K562 treated with DMSO at 1 percent for 4 hours (cell line): ENCODE measurements around the gene NPIPB9. TPM values are rescaled to one million over a fixed set of nuclear protein-coding genes. Genes with fewer than 3 reads are reported as not detected.

ENCODE experiments used
- total RNA-seq: library from RNA; unstranded; fragments of 300-600 nt; gene quantifications from 2 replicates; pipeline ENCODE4 v1.2.3, GENCODE V29; 2022; ENCODE audit not compliant: insufficient read depth

NPIPB9 gene
- total RNA-seq = 0.80 and 1.1 TPM in 2 replicates

DNA sequence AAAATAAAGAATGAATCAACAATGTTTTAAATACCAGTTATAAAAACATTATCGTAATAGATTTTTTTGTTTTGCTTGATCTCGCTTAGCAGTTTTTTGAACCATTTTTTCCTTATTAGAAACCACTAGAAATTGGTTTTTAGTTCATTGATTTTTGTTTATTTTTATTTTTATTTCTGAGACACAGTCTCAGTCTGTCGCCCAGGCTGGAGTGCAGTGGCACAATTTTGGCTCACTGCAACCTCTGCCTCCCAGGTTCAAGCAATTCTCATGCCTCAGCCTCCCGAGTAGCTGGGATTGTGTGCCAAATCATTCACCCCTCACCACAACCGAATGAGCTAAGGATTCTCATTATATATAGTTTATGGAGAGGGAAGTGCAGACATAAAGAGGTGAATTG is at the start of gene NPIPB9:
NPIPB9 (plus strand) TSS at position 301 of the 400 bp plus-strand sequence.

GRCh38 chr16:28711220-28712083 is 40.1 kb upstream of the NPIPB9 start, which contains the start of gene EIF3C:
EIF3C (plus strand) TSS chr16:28711464; CDS start chr16:28711687, 223 bp downstream.

Other genes with a start within 250 kb of the NPIPB9 start
- gene IL27, start 245.0 kb upstream of the NPIPB9 start, total RNA-seq = not detected in 2 replicates
- gene NUPR1, start 212.8 kb upstream of the NPIPB9 start, total RNA-seq = 105 and 134 TPM in 2 replicates
- gene SGF29, start 197.9 kb upstream of the NPIPB9 start, total RNA-seq = 31.0 and 40.5 TPM in 2 replicates
- gene SULT1A2, start 154.7 kb upstream of the NPIPB9 start, total RNA-seq = 4.2 and 4.7 TPM in 2 replicates
- gene SULT1A1, start 141.7 kb upstream of the NPIPB9 start, total RNA-seq = 84.6 and 95.3 TPM in 2 replicates
- not detected in 2 replicates for gene NPIPB8, start 113.7 kb upstream of the NPIPB9 start, total RNA-seq
- 236 and 351 TPM in 2 replicates for gene EIF3C, start 40.3 kb upstream of the NPIPB9 start, total RNA-seq
- 242 and 282 TPM in 2 replicates for gene ATXN2L, start 71.2 kb downstream of the NPIPB9 start, total RNA-seq
- 252 and 257 TPM in 2 replicates for gene TUFM, start 94.6 kb downstream of the NPIPB9 start, total RNA-seq
- gene SH2B1, start 112.1 kb downstream of the NPIPB9 start, total RNA-seq = 43.6 and 52.7 TPM in 2 replicates
- gene ATP2A1, start 126.7 kb downstream of the NPIPB9 start, total RNA-seq = 5.5 and 7.3 TPM in 2 replicates
- gene RABEP2, start 173.5 kb downstream of the NPIPB9 start, total RNA-seq = 13.0 and 13.3 TPM in 2 replicates
- gene CD19, start 180.2 kb downstream of the NPIPB9 start, total RNA-seq = 3.8 and 6.8 TPM in 2 replicates
- 28.8 TPM in 2 replicates for gene NFATC2IP, start 199.2 kb downstream of the NPIPB9 start, total RNA-seq
- 90.1 and 109 TPM in 2 replicates for gene SPNS1, start 223.0 kb downstream of the NPIPB9 start, total RNA-seq
- 3.3 and 8.9 TPM in 2 replicates for gene LAT, start 233.3 kb downstream of the NPIPB9 start, total RNA-seq